Astrocyte (in vitro differentiated cells and primary cell): ENCODE data around the gene BMS1. TPM values are rescaled to one million over a fixed set of nuclear protein-coding genes. Genes with fewer than 3 reads are reported as not detected.

ENCODE experiments used
- DNase-seq: peaks from one replicate; pipeline ENCODE4 v3.0.0-alpha.2; 2010; ENCODE audit warnings: low read depth
- FAIRE-seq: peaks from 2 replicates; lab custom pipeline; 2011; peaks lifted over from hg19 to GRCh38; lab: Jason Lieb, UNC
- H2AFZ ChIP-seq: 2 replicates; pipeline ENCODE4 v1.6.0; 2012; ENCODE audit warnings: low read depth, low read length, inconsistent platforms
- H3K27ac ChIP-seq: 2 replicates; pipeline ENCODE4 v1.5.1; 2011; ENCODE audit warnings: low read depth, low read length, inconsistent platforms
- H3K27me3 ChIP-seq: 2 replicates; pipeline ENCODE4 v1.6.0; 2011; ENCODE audit warnings: low read length, inconsistent platforms; ENCODE audit not compliant: insufficient read depth
- H3K36me3 ChIP-seq: 2 replicates; pipeline ENCODE4 v1.5.1; 2011; ENCODE audit warnings: low read length, inconsistent platforms; ENCODE audit not compliant: insufficient read depth
- H3K4me1 ChIP-seq: 2 replicates; pipeline ENCODE4 v1.5.1; 2011; ENCODE audit warnings: low read length, inconsistent platforms; ENCODE audit not compliant: insufficient read depth
- H3K4me2 ChIP-seq: 2 replicates; pipeline ENCODE4 v1.6.0; 2012; ENCODE audit warnings: low read length, inconsistent platforms
- H3K4me3 ChIP-seq: 2 replicates; pipeline ENCODE4 v1.5.1; 2011; ENCODE audit warnings: low read depth, mild to moderate bottlenecking, low read length, inconsistent platforms; ENCODE audit not compliant: insufficient read depth
- H3K79me2 ChIP-seq: 2 replicates; pipeline ENCODE4 v1.6.0; 2012; ENCODE audit warnings: mild to moderate bottlenecking, low read length, inconsistent platforms; ENCODE audit not compliant: insufficient read depth
- H3K9ac ChIP-seq: 2 replicates; pipeline ENCODE4 v1.6.0; 2012; ENCODE audit warnings: mild to moderate bottlenecking, low read length, inconsistent platforms
- H3K9me3 ChIP-seq: 2 replicates; pipeline ENCODE4 v1.5.1; 2012; ENCODE audit warnings: low read depth, mild to moderate bottlenecking, low read length, inconsistent platforms; ENCODE audit not compliant: insufficient read depth
- H4K20me1 ChIP-seq: 2 replicates; pipeline ENCODE4 v1.6.0; 2012; ENCODE audit warnings: low read length, inconsistent platforms; ENCODE audit not compliant: insufficient read depth
- H3K27ac Mint-ChIP-seq: one replicate; pipeline ENCODE4 v1.8.0; 2021; ENCODE audit warnings: mild to moderate bottlenecking, mixed read lengths; ENCODE audit not compliant: unreplicated experiment
- H3K27me3 Mint-ChIP-seq: one replicate; pipeline ENCODE4 v1.8.0; 2021; ENCODE audit warnings: low read depth, mixed read lengths; ENCODE audit not compliant: unreplicated experiment
- H3K36me3 Mint-ChIP-seq: one replicate; pipeline ENCODE4 v1.8.0; 2021; ENCODE audit warnings: low read depth, mixed read lengths; ENCODE audit not compliant: unreplicated experiment
- H3K4me1 Mint-ChIP-seq: one replicate; pipeline ENCODE4 v1.8.0; 2021; ENCODE audit warnings: low read depth, mixed read lengths; ENCODE audit not compliant: unreplicated experiment
- H3K4me3 Mint-ChIP-seq: one replicate; pipeline ENCODE4 v1.8.0; 2021; ENCODE audit warnings: mild to moderate bottlenecking, moderate library complexity, mixed read lengths; ENCODE audit not compliant: unreplicated experiment
- H3K9me3 Mint-ChIP-seq: one replicate; pipeline ENCODE4 v1.8.0; 2021; ENCODE audit warnings: mild to moderate bottlenecking, mixed read lengths; ENCODE audit not compliant: unreplicated experiment
- EZH2 ChIP-seq: IDR thresholded peaks from 2 replicates; pipeline ENCODE4 v1.6.1; 2012; ENCODE audit warnings: mild to moderate bottlenecking, low read length, inconsistent platforms; ENCODE audit not compliant: insufficient read depth
- total RNA-seq: library from RNA; stranded (reverse); gene quantifications from 2 replicates; pipeline ENCODE4 v1.2.1, GENCODE V29; 2021
- TF ChIP-seq, protein P1 (sequence below): IDR thresholded peaks from 2 replicates; pipeline ENCODE4 v1.5.1; 2011; ENCODE audit warnings: low read depth, mild to moderate bottlenecking, inconsistent platforms, low read length, moderate library complexity; ENCODE audit not compliant: insufficient read depth

The BMS1 gene
- total RNA-seq, 1 donor from 2014 or later = 26.3 TPM

DNA sequence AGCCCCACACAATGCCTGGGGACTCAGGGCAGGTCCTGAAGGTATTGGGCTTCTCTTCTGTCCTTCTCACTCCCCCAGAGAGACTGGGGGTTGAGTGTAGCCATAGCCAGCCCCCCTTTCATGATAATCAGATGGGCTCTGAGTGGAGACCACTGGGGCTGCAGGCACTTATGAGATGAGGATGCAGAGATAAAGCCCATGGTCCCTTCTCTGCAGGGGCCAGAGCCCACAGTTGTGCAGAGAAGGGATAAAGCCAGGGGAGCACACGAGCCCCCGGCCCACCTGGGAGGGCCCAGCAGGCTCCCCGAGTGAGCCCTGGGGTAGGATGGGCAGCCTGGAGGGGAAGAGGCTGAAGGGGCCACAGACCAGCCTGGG, 96.2 kb downstream of the BMS1 start:
- TF ChIP-seq, protein P1, sequence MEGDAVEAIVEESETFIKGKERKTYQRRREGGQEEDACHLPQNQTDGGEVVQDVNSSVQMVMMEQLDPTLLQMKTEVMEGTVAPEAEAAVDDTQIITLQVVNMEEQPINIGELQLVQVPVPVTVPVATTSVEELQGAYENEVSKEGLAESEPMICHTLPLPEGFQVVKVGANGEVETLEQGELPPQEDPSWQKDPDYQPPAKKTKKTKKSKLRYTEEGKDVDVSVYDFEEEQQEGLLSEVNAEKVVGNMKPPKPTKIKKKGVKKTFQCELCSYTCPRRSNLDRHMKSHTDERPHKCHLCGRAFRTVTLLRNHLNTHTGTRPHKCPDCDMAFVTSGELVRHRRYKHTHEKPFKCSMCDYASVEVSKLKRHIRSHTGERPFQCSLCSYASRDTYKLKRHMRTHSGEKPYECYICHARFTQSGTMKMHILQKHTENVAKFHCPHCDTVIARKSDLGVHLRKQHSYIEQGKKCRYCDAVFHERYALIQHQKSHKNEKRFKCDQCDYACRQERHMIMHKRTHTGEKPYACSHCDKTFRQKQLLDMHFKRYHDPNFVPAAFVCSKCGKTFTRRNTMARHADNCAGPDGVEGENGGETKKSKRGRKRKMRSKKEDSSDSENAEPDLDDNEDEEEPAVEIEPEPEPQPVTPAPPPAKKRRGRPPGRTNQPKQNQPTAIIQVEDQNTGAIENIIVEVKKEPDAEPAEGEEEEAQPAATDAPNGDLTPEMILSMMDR = no peak
- TF ChIP-seq EZH2 = no peak
- no peak overlapping the region for H3K4me2 ChIP-seq
- H3K4me3 ChIP-seq = no peak overlapping the region
- Mint-ChIP-seq H3K36me3 (no peaks in the 10 kb centered on the region), H3K9me3 (peaks cover 11% of the 10 kb centered on the region), H3K27me3 (peaks cover 18% of the 10 kb centered on the region), H3K4me3 (no peak overlapping the region), H3K27ac (no peak overlapping the region), H3K4me1 (peaks cover 7% of the 10 kb centered on the region)
- H3K27ac ChIP-seq = no peak overlapping the region
- H3K9me3 ChIP-seq = no peaks in the 10 kb centered on the region
- no peaks in the 10 kb centered on the region for H4K20me1 ChIP-seq
- FAIRE-seq = no peak
- H2AFZ ChIP-seq = no peak overlapping the region
- H3K9ac ChIP-seq = no peak overlapping the region
- no peaks in the 10 kb centered on the region for H3K36me3 ChIP-seq
- no peaks in the 10 kb centered on the region for H3K27me3 ChIP-seq
- H3K4me1 ChIP-seq = no peaks in the 10 kb centered on the region
- no peaks in the 10 kb centered on the region for H3K79me2 ChIP-seq
- no peak for DNase-seq

DNA sequence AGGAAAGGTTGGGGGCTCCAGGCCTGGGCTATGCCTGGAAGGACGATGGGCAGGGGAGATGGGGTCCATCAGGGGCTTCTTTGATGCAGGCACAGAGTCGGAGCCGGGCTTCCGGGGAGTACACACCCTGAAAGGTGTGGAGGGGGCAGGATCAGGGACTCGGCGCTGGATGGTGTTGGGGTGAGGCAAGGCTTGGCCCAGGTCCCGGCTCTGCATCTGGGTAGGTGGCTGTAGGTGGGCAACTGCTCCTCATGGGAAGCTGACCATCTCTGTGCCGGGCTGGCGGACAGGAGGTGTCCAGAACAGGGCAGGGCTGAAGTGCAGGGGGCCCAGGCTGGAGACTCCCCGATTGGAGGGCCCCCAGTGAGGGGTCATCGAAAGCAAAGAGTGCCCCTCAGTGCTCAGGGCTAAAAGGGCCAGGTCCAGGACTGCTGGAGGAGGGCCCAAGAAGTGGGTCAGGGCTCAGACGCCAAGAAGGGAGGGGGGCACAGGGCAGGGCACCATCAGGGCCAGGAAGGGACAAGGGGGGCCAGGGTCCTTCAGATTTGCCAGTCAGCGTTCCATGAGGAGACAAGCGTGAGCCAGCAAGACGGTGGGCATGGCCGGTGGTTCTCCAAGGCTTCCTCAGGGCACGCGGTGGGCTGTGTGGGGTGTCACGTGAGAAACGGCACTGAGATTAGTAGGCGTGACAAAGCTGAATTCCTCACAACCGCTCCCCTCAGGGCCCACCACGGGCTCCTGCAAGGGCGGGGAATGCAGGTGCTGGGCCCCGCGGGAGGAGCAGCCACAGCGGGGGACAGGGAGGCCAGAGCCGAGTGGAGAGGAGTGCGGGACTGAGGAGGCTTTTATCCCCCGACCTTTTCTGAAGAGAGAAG, 97.0 kb downstream of the BMS1 start:
- Histone ChIP-seq H3K4me1 (no peaks in the 10 kb centered on the region), H3K9ac (no peak overlapping the region), H2AFZ (no peak overlapping the region), H3K36me3 (no peaks in the 10 kb centered on the region), H3K79me2 (no peaks in the 10 kb centered on the region), H3K27ac (no peak overlapping the region), H3K4me2 (no peak overlapping the region), H3K27me3 (no peaks in the 10 kb centered on the region), H4K20me1 (no peaks in the 10 kb centered on the region), H3K9me3 (no peaks in the 10 kb centered on the region), H3K4me3 (no peak overlapping the region)
- Mint-ChIP-seq H3K4me1 (peaks cover 7% of the 10 kb centered on the region), H3K27ac (no peak overlapping the region), H3K4me3 (no peak overlapping the region), H3K27me3 (peaks cover 12% of the 10 kb centered on the region), H3K36me3 (no peaks in the 10 kb centered on the region), H3K9me3 (peaks cover 11% of the 10 kb centered on the region)
- DNase-seq (no peak), FAIRE-seq (no peak)
- TF ChIP-seq, protein P1 = no peak
- no peak for TF ChIP-seq EZH2

DNA sequence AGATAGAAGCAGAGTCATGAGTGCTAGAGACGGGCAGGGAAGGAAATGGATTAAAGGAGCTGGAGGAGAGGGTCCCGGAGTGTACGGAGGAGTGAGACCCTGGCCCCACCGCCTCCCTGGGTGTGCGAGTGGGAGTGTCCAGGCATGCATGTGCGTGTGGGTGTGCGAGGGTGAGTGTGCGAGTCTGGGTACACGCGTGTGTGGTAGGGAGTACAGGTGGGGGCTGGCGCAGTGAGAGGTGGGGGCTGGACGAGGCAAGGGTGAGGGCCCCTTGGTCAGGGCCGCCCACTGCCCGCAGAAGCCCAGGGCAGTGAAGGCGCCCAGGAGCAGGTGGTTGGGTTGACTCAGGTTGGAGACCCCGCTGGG, 97.6 kb downstream of the BMS1 start:
- peaks cover 11% of the 10 kb centered on the region for H3K9me3 Mint-ChIP-seq
- no peak overlapping the region for H2AFZ ChIP-seq

More for the DNA sequence above, 97.6 kb downstream of the BMS1 start:
- Histone ChIP-seq H3K9ac (no peak overlapping the region), H3K36me3 (no peaks in the 10 kb centered on the region), H3K4me2 (no peak overlapping the region), H4K20me1 (no peaks in the 10 kb centered on the region), H3K4me3 (no peak overlapping the region), H3K27ac (no peak overlapping the region), H3K27me3 (no peaks in the 10 kb centered on the region), H3K4me1 (no peaks in the 10 kb centered on the region), H3K79me2 (no peaks in the 10 kb centered on the region), H3K9me3 (no peaks in the 10 kb centered on the region)
- peaks cover 12% of the 10 kb centered on the region for H3K27me3 Mint-ChIP-seq
- H3K4me3 Mint-ChIP-seq = no peak overlapping the region
- H3K27ac Mint-ChIP-seq = no peak overlapping the region
- DNase-seq = no peak
- FAIRE-seq = no peak
- no peaks in the 10 kb centered on the region for H3K36me3 Mint-ChIP-seq
- H3K4me1 Mint-ChIP-seq = peaks cover 7% of the 10 kb centered on the region
- TF ChIP-seq EZH2 = no peak
- TF ChIP-seq, protein P1 = no peak
